Heart left ventricle (tissue), 16 donors: ENCODE data around the gene RSKR. TPM values are rescaled to one million over a fixed set of nuclear protein-coding genes. Genes with fewer than 3 reads are reported as not detected.

Source experiments
- ATAC-seq, 4 donors: fragments of 200-7000 bp; cut with Tn5 transposase; one replicate each; pipeline ENCODE4 v1.9.1; 2020 to 2022; ENCODE audit warnings: moderate library complexity in 4 of 4, mild to moderate bottlenecking in 3 of 4, moderate number of reproducible peaks in 1 of 4
- DNase-seq, 5 donors: peaks; one replicate each; pipeline ENCODE4 v3.0.0-alpha.2; 2020
- H3K27ac ChIP-seq, 12 donors: fragments of 200-600 bp; sonication (generic) in 4 of 12; one replicate each; pipeline versions ENCODE4 v1.5.0 to v1.8.0; 2016 to 2022; ENCODE audit warnings: mild to moderate bottlenecking in 2 of 12
- H3K27me3 ChIP-seq, 9 donors: fragments of 200-600 bp; sonication (generic) in 2 of 9; one replicate each; pipeline versions ENCODE4 v1.5.1 to v1.8.0; 2016 to 2022; ENCODE audit warnings: mild to moderate bottlenecking in 3 of 9
- H3K36me3 ChIP-seq, 9 donors: fragments of 200-600 bp; sonication (generic) in 2 of 9; one replicate each; pipeline versions ENCODE4 v1.5.0 to v1.8.0; 2018 to 2022; ENCODE audit warnings: mild to moderate bottlenecking in 2 of 9
- H3K4me1 ChIP-seq, 12 donors: fragments of 200-600 bp; sonication (generic) in 4 of 12; one replicate each; pipeline versions ENCODE4 v1.5.0 to v1.8.0; 2016 to 2022; ENCODE audit warnings: mild to moderate bottlenecking in 3 of 12
- H3K4me3 ChIP-seq, 12 donors: fragments of 200-600 bp; sonication (generic) in 4 of 12; one replicate each; pipeline versions ENCODE4 v1.5.0 to v1.8.0; 2017 to 2022; ENCODE audit warnings: mild to moderate bottlenecking in 9 of 12, moderate library complexity in 4 of 12
- H3K9me3 ChIP-seq, 12 donors: fragments of 200-600 bp; sonication (generic) in 4 of 12; one replicate each; pipeline versions ENCODE4 v1.5.0 to v1.8.0; 2016 to 2022; ENCODE audit warnings: mild to moderate bottlenecking in 1 of 12
- CTCF ChIP-seq, 12 donors: fragments of 200-600 bp; sonication (generic) in 4 of 12; IDR thresholded peaks; one replicate each; pipeline versions ENCODE4 v1.5.0 to v1.8.0; 2018 to 2022; ENCODE audit warnings: antibody characterized with exemption in 12 of 12, mild to moderate bottlenecking in 5 of 12
- POLR2A ChIP-seq, 2 donors: fragments of 450-650 bp; IDR thresholded peaks; one replicate each; pipeline ENCODE4 v1.6.1; 2017; ENCODE audit warnings: antibody characterized with exemption in 2 of 2, mild to moderate bottlenecking in 2 of 2, moderate library complexity in 2 of 2
- WGBS, 4 donors: extraction: QIAGEN DNeasy Blood & Tissue Kit in 2 of 4; methylation state at CpG; one replicate each; pipeline versions ENCODE4 v1.1.5 to v1.1.7; 2013 to 2018; 5-methylcytosine and 5-hydroxymethylcytosine counted together
- intact Hi-C, 10 donors: fragments of 100-400 bp; cut with DNase I; formaldehyde crosslinking; loops; one replicate each; pipeline versions ENCODE4 v1.11.1 to v1.14.2; 2022
- polyA plus RNA-seq, 2 donors: library from polyadenylated mRNA; stranded (reverse); fragments of 200-250 nt; gene quantifications; one replicate each; pipeline ENCODE4 v1.2.3, GENCODE V29; 2013
- total RNA-seq, 9 donors: library from RNA; depleted of rRNA in 2 of 9; stranded (reverse); fragments of >200 nt in 2 of 9; fragmentation: NEBNext Ultra II Directional in 3 of 9; extraction: Animal tissue kit (Norgen Biotek cat#: 25700) in 3 of 9; gene quantifications; one replicate each; pipeline versions ENCODE4 v1.1.0 to v1.2.4, GENCODE V29; 2016 to 2023
- donor health status: ischemic (EF 13 %, LVEDD 7.1; RV severe dilation, severe dysfunction).
- donor health status: healthy with polysubstance abuse.
- donor health status: DM: no; HTN: yes; CAD: no.
- donor health status: DM: no; HTN: no; CAD: no.
- donor health status: ischemic (EF 25% LVEDD 6.9; RV normal size, moderate dysfunction).
- donor health status: ischemic (EF 25% LVEDD 5.7; RV mildly dilated, moderate dysfunction).
- donor health status: healthy.
- donor health status: DM: yes; HTN: yes; CAD: no.
- donor health status: ischemic (EF 35%, LVEDD 5.7; RV mildly dilated, moderate dysfunction).
- donor health status: nonischemic (EF 11% LVEDD 7.7; RV severe dilation, severe dysfunction).
- donor health status: DM: yes; HTN: yes; CAD: no.
- donor health status: PGD.
- donor health status: ischemic (EF 29% LVEDD 5.4; RV normal size, mild dysfunction).
- donor health status: nonischemic (EF 23%, LVEDD 6.1; RV moderate dilation, normal function).

Gene RSKR
- total and polyA plus RNA-seq, 11 donors, result 2.8 to 8.3 (median 4.2) TPM

GRCh38 chr17:28584434-28584833 lies 29.6 kb downstream of the RSKR start:
- H3K4me3 ChIP-seq, result no peak overlapping the region
- no peaks in the 10 kb centered on the region for H3K27me3 ChIP-seq
- no peak for TF ChIP-seq POLR2A (IDR thresholded peaks at IDR 0.05)
- no peak for TF ChIP-seq CTCF (IDR thresholded peaks at IDR 0.05)
- DNase-seq, result no peak
- H3K36me3 ChIP-seq, result peaks cover 0 to 49% (median 0%) of the 10 kb centered on the region in 9 donors
- H3K27ac ChIP-seq, result no peak overlapping the region
- intact Hi-C loops, result no loop called here
- no peaks in the 10 kb centered on the region for H3K9me3 ChIP-seq
- ATAC-seq, result no peak
- H3K4me1 ChIP-seq, result no peaks in the 10 kb centered on the region
- 93 to 99% (median 96%) methylated on average over 3 of the region's 3 CpGs for WGBS, 4 donors

GRCh38 chr17:28582513-28582912 lies 31.5 kb downstream of the RSKR start:
- TF ChIP-seq POLR2A (IDR thresholded peaks at IDR 0.05) (no peak), CTCF (IDR thresholded peaks at IDR 0.05) (no peak)
- Histone ChIP-seq H3K4me1 (no peaks in the 10 kb centered on the region), H3K36me3 (peaks cover 0 to 56% (median 0%) of the 10 kb centered on the region in 9 donors), H3K27ac (no peak overlapping the region), H3K9me3 (no peaks in the 10 kb centered on the region), H3K4me3 (no peak overlapping the region), H3K27me3 (no peaks in the 10 kb centered on the region)
- no peak for DNase-seq
- no peak for ATAC-seq
- 90 to 99% (median 97%) methylated on average over 2 of the region's 2 CpGs for WGBS, 4 donors
- intact Hi-C loops, result no loop called here

- Histone ChIP-seq H3K4me1 (peaks cover 0 to 9% (median 7%) of the 10 kb centered on the region in 12 donors), H3K27ac (no peak overlapping the region), H3K4me3 (no peak overlapping the region), H3K9me3 (no peaks in the 10 kb centered on the region), H3K36me3 (peaks cover 0 to 48% (median 0%) of the 10 kb centered on the region in 9 donors), H3K27me3 (no peaks in the 10 kb centered on the region)
- intact Hi-C loops, result no loop called here
- TF ChIP-seq POLR2A (IDR thresholded peaks at IDR 0.05) (no peak), CTCF (IDR thresholded peaks at IDR 0.05) (no peak)
- no peak for DNase-seq
- ATAC-seq, result no peak
- 96 to 98% (median 97%) methylated on average over 3 of the region's 3 CpGs for WGBS, 4 donors
Observed at GRCh38 chr17:28580959-28581358, 33.0 kb downstream of the RSKR start.

- WGBS, 4 donors, result 94 to 97% (median 95%) methylated on average over 4 of the region's 4 CpGs
- no peak for TF ChIP-seq CTCF (IDR thresholded peaks at IDR 0.05)
- no peak for TF ChIP-seq POLR2A (IDR thresholded peaks at IDR 0.05)
- Histone ChIP-seq H3K4me3 (no peak overlapping the region), H3K4me1 (peaks cover 0 to 16% (median 8%) of the 10 kb centered on the region in 12 donors), H3K36me3 (peaks cover 0 to 34% (median 0%) of the 10 kb centered on the region in 9 donors), H3K9me3 (no peaks in the 10 kb centered on the region), H3K27ac (no peak overlapping the region), H3K27me3 (no peaks in the 10 kb centered on the region)
- DNase-seq (no peak), ATAC-seq (no peak)
- intact Hi-C loops, result no loop called here
Observed at GRCh38 chr17:28579526-28579925, 34.5 kb downstream of the RSKR start.
